ENCODE data around the gene PITPNM2. TPM values are rescaled to one million over a fixed set of nuclear protein-coding genes. Genes with fewer than 3 reads are reported as not detected.

Gene PITPNM2
- total RNA-seq (2021; fragmentation: NEBNext Ultra II Directional; extraction: Animal tissue kit (Norgen Biotek cat#: 25700)) (2.3 and 3.4 TPM in 2 replicates), polyA plus RNA-seq (2011; rRNA removed) (0.59 and 0.97 TPM in 2 replicates), polyA minus RNA-seq (2011; rRNA and poly(A)+ RNA removed) (1.0 and 1.1 TPM in 2 replicates)
- 0.90 TPM for polyA plus RNA-seq (2011; cell fraction: cytosol; rRNA removed)
- polyA plus RNA-seq (2011; cell fraction: nucleus; rRNA removed): 3.2 TPM
- polyA plus RNA-seq (2012, experiment 1 of 2): 1.2 to 1.9 TPM (median 1.6 TPM) in 4 replicates
- polyA plus RNA-seq (2012, experiment 2 of 2): 0.87 TPM
- 1.4 TPM for polyA plus RNA-seq (2013, experiment 1 of 2)
- polyA plus RNA-seq (2013, experiment 2 of 2): 1.7 TPM
- polyA minus RNA-seq (2011; cell fraction: cytosol; rRNA and poly(A)+ RNA removed): 2.3 TPM
- 1.8 TPM for polyA minus RNA-seq (2011; cell fraction: nucleus; rRNA and poly(A)+ RNA removed)
- long read RNA-seq, experiment 1, partial matches to known transcripts: 0 of 1 reads
- long read RNA-seq, experiment 1, other reads (novel, unspliced or antisense): 1 of 1 reads
- long read RNA-seq, experiment 2, partial matches to known transcripts: 0 of 1 reads
- long read RNA-seq, experiment 2, other reads (novel, unspliced or antisense): 1 of 1 reads

DNA sequence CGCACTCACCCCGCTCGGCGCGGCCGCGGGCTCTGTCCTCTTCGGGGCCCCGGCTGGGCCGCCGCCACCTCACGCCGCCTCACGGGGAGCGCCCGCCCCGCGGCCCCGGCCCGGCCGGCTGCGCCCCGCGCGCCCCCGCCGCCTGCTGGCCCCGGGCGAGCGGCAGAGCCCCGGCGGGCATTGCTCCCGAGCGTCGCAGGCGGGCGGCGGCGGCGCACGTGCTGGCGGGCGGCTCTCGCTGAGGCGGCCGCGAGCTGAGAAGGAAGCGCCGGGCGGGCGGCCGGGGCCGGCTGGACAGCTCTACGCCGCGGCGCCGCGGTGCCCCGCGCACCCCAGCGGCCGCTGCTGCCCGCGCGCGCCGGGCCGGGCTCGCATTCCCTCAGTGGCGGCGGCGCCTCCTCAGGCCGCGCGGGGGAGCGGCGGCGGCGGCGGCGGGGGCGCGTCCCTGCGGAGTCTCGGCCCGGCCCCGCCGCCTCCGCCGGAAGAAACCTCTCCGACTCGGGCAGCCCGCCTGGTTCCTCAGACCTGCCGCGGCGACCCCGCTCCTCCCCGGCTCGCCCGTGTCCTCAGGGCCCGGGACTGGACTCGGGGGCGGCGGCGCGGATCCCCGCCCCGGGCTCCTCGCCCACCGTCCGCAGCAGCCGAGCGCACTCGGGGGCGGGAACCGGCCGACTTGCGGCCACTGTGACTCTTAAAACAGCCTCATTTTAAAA, at the start of gene PITPNM2:
Gene PITPNM2, minus strand, starts transcription at position 347 of the 713 bp plus-strand sequence. CDS start 116,500 bp downstream, outside the sequence.
- Histone ChIP-seq H4K8ac (ENCODE audit: extremely low read depth, insufficient read depth, low read length) (peak within 1 kb of the TSS; percentile 23), H3K27me3 (replicated peaks in 1 of 4; ENCODE audit: control insufficient read depth in 3 of 4, extremely low read depth in 1 of 4, insufficient read depth in 3 of 4, low read length in 3 of 4) (peaks cover 14 to 39% (median 32%) of the 10 kb centered on the region in 4 experiments; a peak in 6 of 7 replicates), H3K4ac (replicated peaks; ENCODE audit: insufficient read length, low read depth, low read length) (no peak within 1 kb of the TSS), H2BK120ac (replicated peaks; ENCODE audit: low read depth, low read length) (no peak within 1 kb of the TSS), H2BK15ac (ENCODE audit: low read length) (no peak within 1 kb of the TSS), H4K20me1 (replicated peaks in 1 of 2; ENCODE audit: control insufficient read depth in 1 of 2, insufficient read depth in 2 of 2, low read length in 2 of 2) (no peaks in the 10 kb centered on the region), H3K23me2 (ENCODE audit: low read depth, low read length) (peaks cover 10% of the 10 kb centered on the region; the same call in 1 of the 2 replicates), H3K4me2 (ENCODE audit: insufficient read depth in 1 of 2, low read depth in 2 of 2, low read length in 2 of 2) (peak within 1 kb of the TSS; percentile 69 to 96), H3K79me1 (ENCODE audit: low read depth, low read length) (no peaks in the 10 kb centered on the region), H3K36me3 (ENCODE audit: control insufficient read depth in 2 of 4, insufficient read depth in 4 of 4, low read length in 3 of 4) (no peaks in the 10 kb centered on the region), H3K9ac (replicated peaks in 1 of 4; ENCODE audit: extremely low read depth in 1 of 4, low read depth in 3 of 4, low read length in 3 of 4) (peak within 1 kb of the TSS in 3 of 4 experiments; percentile 25 to 73 (median 40); a peak in 3 of 7 replicates), H2AFZ (ENCODE audit: low read length) (peak within 1 kb of the TSS; percentile 68; the same call in 1 of the 2 replicates), H3K14ac (ENCODE audit: insufficient read length) (no peak within 1 kb of the TSS), H4K5ac (ENCODE audit: insufficient read length, low read depth, low read length) (no peak within 1 kb of the TSS), H3K4me1 (replicated peaks in 1 of 4; ENCODE audit: control insufficient read depth in 3 of 4, insufficient read depth in 4 of 4, low read length in 3 of 4) (peaks cover 6 to 26% (median 9%) of the 10 kb centered on the region in 4 experiments), H2BK12ac (ENCODE audit: low read depth, low read length) (peak within 1 kb of the TSS; percentile 69; the same call in 1 of the 2 replicates), H3K79me2 (ENCODE audit: control insufficient read depth in 1 of 2, insufficient read depth in 2 of 2, low read length in 2 of 2) (no peaks in the 10 kb centered on the region), H3K27ac (ENCODE audit: low read depth, low read length) (no peak within 1 kb of the TSS), H3K9me3 (ENCODE audit: insufficient read depth in 2 of 2, low read depth in 1 of 2, low read length in 1 of 2) (no peaks in the 10 kb centered on the region), H3K56ac (replicated peaks; ENCODE audit: insufficient read length, low read depth, low read length) (no peak within 1 kb of the TSS), H3K23ac (ENCODE audit: insufficient read length) (no peak within 1 kb of the TSS), H3K18ac (ENCODE audit: extremely low read depth, low read length) (peak within 1 kb of the TSS; percentile 76; the same call in 1 of the 2 replicates), H2BK20ac (ENCODE audit: low read length) (no peak within 1 kb of the TSS), H2BK5ac (ENCODE audit: low read depth, low read length) (no peak within 1 kb of the TSS), H2AK5ac (ENCODE audit: low read depth, low read length) (no peak within 1 kb of the TSS; the same call in 1 of the 2 replicates), H4K91ac (replicated peaks; ENCODE audit: insufficient read length, low read length) (peak within 1 kb of the TSS; percentile 81), H3K4me3 (ENCODE audit: extremely low read depth in 1 of 4, insufficient read depth in 2 of 4, low read depth in 3 of 4, low read length in 4 of 4) (peak within 1 kb of the TSS; percentile 51 to 86 (median 74))
- 1% methylated on average over 40 of the region's 119 CpGs; no CpG with 5 or more reads in 1 of the 2 experiments for WGBS, 2 experiments (ENCODE audit: extremely low coverage in 1 of 2, insufficient coverage in 1 of 2, insufficient read length in 1 of 2, insufficient replicate concordance in 2 of 2, low coverage in 1 of 2, low lambda C conversion rate in 2 of 2, missing lambda C conversion rate in 1 of 2)
- DNase-seq (ENCODE audit: low read depth in 1 of 2, low spot score in 2 of 2) (no peak), FAIRE-seq (no peak)
- CTCF ChIA-PET (ENCODE audit: partially characterized antibody): interaction anchor here (0.5 to 3.2 kb wide), 5 partner anchors 8 to 107 kb away, joined by 3 to 16 read pairs (median 3); no protein-coding TSS in a partner anchor
- POLR2A ChIA-PET (ENCODE audit: partially characterized antibody): interaction anchor here (1.0 to 2.1 kb wide), 6 partner anchors 11 to 171 kb away, joined by 3 to 11 read pairs (median 4); partner anchors contain the start of genes ARL6IP4, MPHOSPH9 and MTRFR
- 0 out of 4 replicates have a peak, but pooled peaks of 1 of the 2 experiments have one; percentile 11 for TF ChIP-seq RAD21 (IDR thresholded peaks at IDR 0.05 in 1 of 2, conservative IDR thresholded peaks at IDR 0.05 in 1 of 2; ENCODE audit: low read depth in 2 of 2, low read length in 2 of 2)
- TF ChIP-seq, protein P1, sequence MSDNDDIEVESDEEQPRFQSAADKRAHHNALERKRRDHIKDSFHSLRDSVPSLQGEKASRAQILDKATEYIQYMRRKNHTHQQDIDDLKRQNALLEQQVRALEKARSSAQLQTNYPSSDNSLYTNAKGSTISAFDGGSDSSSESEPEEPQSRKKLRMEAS (IDR thresholded peaks at IDR 0.05): peak; percentile 88
- TF ChIP-seq CTCF (IDR thresholded peaks at IDR 0.05; ENCODE audit: control extremely low read depth in 1 of 3, insufficient read depth in 1 of 3, low read depth in 1 of 3, low read length in 3 of 3): peak in 2 of 3 experiments; percentile 26 to 31; a peak in 2 of 4 replicates
- peak; percentile 81 for TF ChIP-seq E2F6 (IDR thresholded peaks at IDR 0.05)

All from H1 (cell line).